Cardiac septum (tissue), 1 donor: ENCODE measurements around the gene FN1. TPM values are rescaled to one million over a fixed set of nuclear protein-coding genes. Genes with fewer than 3 reads are reported as not detected.

Experiments
- DNase-seq: peaks from one replicate; pipeline ENCODE4 v3.0.0-alpha.2; 2020; ENCODE audit warnings: low spot score
- intact Hi-C: fragments of 100-400 bp; cut with DNase I; formaldehyde crosslinking; loops from one replicate; pipeline ENCODE4 v1.14.0; 2022
- total RNA-seq: library from RNA; stranded (reverse); fragmentation: NEBNext Ultra II Directional; extraction: Animal tissue kit (Norgen Biotek cat#: 25700); gene quantifications from one replicate; pipeline ENCODE4 v1.2.1, GENCODE V29; 2021
- donor health status: DM: no; HTN: no; CAD: no.

Gene FN1
- total RNA-seq, 1 donor from 2014 or later, result 339 TPM

DNA sequence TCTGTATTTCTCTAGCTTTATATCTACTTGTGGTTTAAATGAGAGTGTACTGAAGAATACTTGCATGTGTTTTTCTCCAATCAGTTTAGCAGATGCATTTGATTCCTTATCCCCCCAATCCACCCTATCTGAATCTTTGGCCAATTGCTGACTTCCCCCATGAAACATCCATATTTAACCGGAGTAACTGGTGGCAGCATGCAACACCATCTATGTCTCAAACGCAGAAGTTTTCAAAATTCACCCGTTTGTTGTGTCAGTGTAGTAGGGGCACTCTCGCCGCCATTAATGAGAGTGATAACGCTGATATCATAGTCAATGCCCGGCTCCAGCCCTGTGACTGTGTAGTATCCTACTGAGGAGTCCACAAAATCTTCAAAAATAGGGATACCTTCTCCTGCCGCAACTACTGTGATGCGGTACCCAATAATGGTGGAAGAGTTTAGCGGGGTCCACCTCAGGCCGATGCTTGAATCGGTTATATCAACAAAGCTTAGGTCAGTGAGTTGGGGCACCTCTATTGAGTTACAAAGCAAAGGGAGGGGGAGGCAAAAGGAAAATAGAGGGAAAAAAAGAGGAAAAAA, 43.1 kb downstream of the FN1 start:
- intact Hi-C loops, result no loop called here
- no peak for DNase-seq

DNA sequence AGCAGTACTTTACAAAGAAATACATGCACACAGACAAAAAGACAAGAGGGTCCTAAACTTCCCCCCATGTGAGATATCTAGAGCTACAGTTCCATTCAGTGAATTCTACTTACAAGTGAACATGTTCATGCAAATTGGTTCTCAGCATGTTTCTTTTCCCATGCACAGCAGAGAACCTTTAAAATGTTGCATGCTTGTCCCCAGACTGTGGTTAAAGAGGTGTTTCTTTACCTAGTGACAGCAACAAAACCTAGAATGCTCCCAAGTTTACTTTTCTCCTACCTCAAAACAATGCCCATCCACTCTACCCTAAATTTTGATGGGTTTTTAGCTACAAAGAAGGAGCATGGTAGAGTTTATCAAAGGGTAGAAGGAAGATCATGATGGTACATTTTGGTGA, 43.7 kb downstream of the FN1 start:
- intact Hi-C loops, result no loop called here
- no peak for DNase-seq

DNA sequence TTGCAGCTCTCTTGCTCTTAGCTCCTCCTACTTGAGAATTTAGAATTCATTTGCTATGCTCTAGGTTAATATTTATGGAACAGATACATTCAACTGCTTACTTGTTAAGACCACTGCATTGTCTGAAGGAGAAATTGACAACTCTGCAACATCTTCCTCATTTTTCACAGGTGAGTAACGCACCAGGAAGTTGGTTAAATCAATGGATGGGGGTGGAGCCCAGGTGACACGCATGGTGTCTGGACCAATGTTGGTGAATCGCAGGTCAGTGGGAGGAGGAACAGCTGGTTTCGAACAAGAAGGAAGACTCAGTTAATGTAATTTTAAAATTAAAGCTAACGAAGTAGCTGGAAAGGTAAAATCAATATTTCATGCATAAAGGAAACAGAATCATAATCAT, 44.3 kb downstream of the FN1 start:
- intact Hi-C loops, result no loop called here
- no peak for DNase-seq

DNA sequence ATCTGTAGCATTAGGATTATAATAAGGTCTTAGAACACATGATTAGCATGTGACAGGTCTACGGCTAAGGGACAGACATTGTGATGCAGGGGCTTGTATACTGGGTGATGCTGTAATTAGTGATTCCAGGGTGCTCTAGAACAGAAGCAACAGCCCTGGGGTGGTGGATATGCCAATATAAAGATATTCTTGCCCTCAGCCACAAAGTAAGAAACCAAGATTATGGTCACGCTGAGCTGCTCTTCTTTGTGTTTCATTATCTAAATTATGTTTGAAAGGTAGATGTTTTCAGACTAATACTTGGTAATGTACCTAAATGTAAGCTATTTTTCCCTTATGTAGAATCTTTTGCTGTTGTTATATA, 45.3 kb downstream of the FN1 start:
- DNase-seq, result no peak
- intact Hi-C loops, result no loop called here

DNA sequence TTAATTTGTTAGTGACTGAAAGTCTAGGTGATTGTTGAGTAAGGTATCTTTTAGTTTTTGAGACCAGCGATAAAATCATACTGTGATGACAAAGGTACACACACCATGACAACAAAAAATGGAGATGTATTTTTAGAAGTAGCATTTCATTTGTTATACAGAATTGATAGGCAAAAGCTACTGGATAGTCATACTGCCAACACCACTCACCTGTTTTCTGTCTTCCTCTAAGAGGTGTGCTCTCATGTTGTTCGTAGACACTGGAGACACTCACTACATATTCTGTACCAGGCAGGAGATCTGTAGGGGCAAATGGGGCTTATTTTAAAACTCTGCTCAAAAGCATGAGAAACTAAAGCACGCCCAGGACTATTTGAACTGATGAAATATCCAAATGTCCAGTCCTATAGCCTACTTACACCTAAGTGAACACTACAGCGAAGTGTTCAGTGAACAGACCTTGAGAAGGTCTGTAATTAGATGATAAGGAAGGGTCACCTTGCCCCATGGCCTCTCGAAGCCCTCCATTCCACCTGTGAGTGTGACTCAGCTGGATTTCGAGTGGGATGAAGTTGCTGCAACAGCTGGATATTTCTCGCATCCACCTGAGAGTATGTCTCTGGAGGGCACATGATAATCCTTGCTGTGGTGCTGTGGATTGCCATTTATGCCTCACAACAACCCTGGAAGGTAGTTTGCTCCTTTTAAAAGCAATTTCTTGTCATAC, 47.7 kb downstream of the FN1 start:
- DNase-seq, result no peak
- intact Hi-C loops, result no loop called here

DNA sequence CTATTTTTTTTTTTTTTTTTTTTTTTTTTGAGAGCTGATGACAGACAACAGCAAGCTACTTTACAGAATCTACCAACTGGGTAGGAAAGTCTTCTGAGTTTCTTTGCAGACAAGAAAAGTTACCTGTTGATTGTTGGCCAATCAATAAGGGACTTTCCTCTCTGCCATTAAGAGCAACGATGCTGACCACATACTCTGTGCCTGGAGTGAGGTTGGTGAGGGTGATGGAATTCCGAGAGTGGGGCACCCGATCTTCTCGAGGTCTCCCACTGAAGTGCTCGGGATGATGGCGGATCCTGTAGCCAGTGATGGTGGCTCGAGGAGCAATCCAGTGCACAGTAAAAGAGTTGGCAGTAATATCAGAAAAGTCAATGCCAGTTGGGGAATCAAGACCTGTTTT, 49.3 kb downstream of the FN1 start:
- intact Hi-C loops, result no loop called here

DNA sequence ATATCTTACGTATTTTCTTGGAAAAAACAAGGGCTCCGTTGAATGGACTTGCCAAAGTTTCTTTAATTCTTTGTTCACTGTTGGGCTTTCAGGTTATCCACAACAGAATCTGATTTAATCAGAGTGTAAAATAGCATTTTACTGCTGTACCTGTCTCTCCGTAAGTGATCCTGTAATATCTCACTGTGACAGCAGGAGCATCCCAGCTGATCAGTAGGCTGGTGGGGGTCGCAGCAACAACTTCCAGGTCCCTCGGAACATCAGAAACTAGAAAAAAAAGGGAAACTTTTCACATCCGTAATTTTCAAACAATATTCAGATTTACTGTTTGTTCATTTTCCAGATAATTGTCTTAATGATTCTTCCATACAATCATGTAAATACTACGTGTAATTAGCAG, 51.2 kb downstream of the FN1 start:
- intact Hi-C loops, result no loop called here
- no peak for DNase-seq

More for the DNA sequence above, 49.3 kb downstream of the FN1 start:
- DNase-seq, result no peak

DNA sequence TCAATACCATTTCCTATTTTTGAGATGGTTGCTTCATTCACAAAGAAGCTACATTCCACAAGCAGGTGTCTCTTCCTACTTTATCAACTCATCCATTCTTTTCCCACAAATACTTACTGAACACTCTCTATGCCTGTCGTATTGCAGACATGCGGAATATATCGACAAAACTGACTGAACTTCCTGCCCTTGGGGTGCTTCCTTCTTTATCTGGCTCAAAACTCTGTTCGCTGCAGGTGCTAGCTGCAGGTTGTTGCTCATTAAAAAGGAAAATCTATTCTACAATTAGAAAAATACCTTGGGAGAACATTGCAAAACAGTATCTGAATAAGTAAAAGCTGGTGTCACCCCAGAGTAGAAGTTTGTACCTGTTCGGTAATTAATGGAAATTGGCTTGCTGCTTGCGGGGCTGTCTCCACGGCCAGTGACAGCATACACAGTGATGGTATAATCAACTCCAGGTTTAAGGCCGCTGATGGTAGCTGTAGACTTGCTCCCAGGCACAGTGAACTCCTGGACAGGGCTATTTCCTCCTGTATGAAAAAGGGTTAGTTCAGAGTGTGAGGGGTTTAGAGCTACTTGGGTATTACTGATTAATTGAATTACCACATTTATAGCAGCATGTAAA, 52.1 kb downstream of the FN1 start:
- intact Hi-C loops, result no loop called here
- no peak for DNase-seq

DNA sequence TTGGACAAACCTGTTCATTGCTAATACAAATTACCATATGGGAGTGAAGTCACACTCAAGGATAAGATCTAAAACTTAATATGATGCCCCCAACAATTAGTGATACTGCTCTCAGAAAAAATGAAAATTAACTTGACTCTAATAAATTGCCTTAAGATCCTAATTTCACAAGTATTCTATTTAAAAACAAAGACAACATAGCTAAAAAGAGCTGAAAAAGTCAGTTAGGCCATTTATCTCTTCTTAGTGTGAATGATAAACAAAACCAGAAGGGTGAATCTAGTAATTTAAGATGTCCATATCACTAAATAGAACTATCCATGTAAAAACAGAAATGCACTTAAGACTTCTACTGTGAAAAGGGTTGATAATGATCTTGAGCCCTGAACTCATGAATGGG, 53.4 kb downstream of the FN1 start:
- DNase-seq, result no peak
- intact Hi-C loops, result no loop called here

DNA sequence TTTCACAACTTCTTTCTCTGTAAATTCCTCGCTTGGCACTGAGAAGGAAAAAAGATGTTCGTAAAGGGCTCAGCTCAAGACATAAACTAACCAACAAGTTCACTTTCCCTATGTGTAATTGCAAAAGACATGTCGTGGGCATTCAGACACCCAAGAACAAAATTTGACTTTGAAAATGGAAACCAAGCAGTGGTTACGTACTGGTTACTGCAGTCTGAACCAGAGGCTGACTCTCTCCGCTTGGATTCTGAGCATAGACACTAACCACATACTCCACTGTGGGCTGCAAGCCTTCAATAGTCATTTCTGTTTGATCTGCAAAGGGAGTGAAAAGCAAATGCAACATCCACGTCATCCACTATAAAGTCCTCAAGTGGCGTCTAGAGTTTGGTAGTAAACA, 53.9 kb downstream of the FN1 start:
- DNase-seq, result no peak
- intact Hi-C loops, result no loop called here

DNA sequence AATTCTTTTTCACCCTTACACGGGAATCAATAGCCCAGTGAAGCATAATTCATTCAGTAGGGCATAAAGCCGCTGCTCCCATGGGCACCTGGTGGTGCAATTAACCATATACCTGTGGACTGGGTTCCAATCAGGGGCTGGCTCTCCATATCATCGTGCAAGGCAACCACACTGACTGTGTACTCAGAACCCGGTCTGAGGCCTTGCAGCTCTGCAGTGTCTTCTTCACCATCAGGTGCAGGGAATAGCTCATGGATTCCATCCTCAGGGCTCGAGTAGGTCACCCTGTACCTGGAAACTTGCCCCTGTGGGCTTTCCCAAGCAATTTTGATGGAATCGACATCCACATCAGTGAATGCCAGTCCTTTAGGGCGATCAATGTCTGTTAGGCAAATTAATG, 55.2 kb downstream of the FN1 start:
- DNase-seq, result no peak
- intact Hi-C loops, result no loop called here

DNA sequence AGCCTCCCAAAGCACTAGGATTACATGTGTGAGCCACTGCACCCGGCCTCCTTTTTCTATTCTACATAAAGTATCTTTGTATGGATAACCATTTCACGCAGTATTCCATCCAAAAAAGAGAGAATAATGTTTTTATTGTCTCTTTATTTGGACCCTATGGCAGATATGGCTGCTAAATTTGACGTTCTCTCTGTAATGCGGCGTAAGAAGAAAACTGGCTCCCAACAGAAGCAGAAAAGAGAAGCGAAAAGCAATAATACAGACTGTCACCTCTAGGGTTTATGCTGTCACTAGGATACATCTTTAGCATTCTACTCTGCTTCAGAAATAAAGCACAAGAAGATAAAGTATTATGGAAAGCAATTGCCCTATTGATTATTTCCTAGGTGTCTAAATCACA, 55.9 kb downstream of the FN1 start:
- intact Hi-C loops, result no loop called here
- no peak for DNase-seq

DNA sequence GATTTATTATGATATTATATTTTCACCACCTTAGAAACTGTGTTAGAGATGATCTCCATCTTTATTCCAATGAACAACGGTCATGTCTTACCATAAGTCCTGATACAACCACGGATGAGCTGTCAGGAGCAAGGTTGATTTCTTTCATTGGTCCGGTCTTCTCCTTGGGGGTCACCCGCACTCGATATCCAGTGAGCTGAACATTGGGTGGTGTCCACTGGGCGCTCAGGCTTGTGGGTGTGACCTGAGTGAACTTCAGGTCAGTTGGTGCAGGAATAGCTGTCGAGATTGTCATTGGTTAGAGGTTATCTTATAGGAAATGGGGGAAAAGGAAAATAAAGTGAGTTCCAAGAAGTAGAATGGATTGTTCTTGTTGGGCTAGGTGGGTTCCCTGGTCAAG, 56.8 kb downstream of the FN1 start:
- intact Hi-C loops, result no loop called here

DNA sequence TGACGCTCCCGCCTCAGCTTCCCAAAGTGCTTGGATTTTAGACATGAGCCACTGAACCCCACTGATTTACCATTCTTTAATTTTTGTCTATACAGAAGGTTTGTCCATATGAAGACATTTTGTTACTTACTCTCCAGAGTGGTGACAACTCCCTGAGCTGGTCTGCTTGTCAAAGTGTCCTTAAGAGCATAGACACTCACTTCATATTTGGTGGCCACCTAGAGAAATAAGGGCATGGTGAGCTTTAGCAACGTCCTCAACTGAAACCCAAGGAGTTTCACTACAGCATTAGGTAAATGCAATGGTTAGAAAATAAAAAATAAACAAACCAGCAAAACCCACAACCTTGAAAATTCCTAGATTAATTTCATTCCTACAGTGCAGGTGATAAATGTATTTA, 57.8 kb downstream of the FN1 start:
- intact Hi-C loops, result no loop called here

More for the DNA sequence above, 56.8 kb downstream of the FN1 start:
- DNase-seq, result no peak

DNA sequence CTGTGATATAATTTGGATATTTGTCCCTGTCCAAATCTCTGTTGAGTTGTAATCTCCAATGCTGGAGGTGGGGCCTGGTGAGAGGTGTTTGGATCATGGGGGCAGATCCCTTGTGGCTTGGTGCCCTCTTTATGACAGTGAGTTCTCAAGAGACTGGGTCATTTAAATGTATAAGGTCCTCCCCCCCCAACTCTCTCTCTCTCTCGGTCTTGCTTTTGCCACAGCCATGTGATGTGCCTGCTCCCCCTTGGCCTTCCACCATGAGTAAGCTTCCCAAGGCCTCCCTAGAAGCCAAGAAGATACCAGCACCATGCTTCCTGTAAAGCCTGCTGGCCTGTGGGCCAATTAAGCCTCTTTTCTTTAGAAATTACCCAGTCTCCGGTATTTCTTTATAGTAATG, 58.6 kb downstream of the FN1 start:
- intact Hi-C loops, result no loop called here
- no peak for DNase-seq

More for the DNA sequence above, 57.8 kb downstream of the FN1 start:
- no peak for DNase-seq

DNA sequence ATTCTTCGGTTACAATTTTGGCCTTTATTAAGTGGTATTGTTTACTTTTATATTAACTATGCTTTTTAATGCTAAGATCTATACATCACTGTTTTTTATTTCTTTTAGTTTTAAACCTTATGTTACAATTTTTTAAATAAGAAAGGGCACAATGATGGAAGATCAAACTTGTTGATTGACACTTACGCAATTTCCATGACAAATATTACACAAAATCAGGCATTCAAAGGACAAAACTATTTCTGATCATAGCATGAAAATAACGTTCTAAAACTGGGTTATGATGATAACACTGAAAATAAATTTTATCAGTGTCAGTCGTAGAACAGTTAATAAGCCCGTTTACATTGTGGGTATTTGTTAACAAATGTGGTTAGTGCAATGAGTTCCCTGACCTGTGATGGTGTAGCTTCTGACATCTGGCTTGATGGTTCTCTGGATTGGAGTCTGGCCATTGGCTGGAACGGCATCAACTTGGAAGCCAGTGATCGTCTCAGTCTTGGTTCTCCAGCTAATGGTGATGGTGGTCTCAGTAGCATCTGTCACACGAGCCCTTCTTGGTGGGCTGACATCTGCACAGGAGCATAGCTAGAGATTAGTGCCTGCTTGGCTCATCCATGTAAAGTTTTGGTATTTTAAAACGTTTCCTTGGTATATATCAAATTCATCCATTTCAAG, 59.6 kb downstream of the FN1 start:
- intact Hi-C loops, result no loop called here
- no peak for DNase-seq

DNA sequence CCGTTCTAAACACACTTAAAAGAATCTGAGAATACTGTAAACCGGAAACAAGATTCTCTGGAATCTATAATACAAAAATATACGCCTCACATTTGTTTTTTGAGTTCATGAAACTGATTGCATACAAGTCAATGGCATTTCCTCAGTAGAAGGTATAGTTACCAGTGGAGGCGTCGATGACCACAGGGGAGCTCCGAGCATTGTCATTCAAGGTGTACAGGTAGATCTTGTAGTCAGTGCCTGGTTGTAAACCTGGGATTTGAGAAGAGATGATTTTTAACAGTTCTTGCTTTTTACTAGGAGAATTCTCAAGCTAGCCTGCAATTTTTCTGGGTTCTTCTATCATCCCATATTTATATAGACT, 60.4 kb downstream of the FN1 start:
- DNase-seq, result no peak
- intact Hi-C loops, result no loop called here

DNA sequence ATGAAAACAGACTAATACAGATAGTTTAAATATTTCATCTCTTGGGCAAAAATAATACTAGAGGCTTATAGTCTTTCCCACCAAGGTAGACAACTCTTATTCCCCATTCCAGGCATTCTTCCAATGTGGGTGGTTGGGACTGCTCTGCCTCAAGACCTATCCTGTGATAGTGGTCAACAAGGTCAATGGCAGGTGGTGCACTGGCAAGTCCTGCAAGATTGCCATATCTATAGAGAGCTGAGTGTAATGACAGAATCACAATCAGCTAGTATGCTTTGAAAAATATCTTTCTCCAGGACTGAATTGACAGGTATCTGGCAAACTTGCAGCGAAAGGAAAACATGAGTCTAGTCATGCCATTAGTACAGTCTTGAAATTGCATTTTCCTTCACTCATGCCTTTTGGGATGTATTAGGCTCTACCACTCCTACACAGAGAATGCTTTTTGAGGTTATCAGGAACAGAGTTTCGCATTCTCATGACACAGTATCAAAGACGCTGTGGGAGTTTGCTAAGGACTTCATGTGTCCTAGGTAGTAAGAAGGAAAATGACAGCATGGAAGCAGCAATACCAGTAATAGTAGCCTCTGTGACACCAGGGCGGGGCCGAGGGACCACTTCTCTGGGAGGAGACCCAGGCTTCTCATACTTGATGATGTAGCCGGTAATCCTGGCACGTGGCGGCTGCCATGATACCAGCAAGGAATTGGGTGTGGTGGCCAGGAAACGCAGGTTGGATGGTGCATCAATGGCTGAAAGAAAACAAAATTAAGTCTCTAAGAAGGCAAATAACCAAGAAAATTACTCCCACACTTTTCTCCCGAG, 61.0 kb downstream of the FN1 start:
- DNase-seq, result no peak
- intact Hi-C loops, result no loop called here

DNA sequence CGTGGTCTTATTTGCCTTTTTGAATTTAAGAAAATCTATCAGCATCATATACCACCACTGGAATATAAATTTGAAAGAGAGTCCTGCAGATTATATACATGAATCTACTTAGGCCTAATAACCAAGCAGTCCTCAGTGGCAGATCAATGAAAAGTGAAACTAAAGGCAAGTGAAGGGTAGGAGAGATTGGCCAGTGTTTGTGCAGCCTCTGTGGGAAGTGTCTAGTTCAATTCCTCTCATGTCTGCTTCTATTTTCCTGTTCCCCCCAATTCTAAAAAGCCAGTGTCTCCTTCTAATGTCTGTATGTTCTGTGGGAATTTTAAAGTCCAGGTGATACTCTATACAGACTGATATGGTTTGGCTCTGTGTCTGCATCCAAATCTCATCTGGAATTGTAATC, 61.9 kb downstream of the FN1 start:
- DNase-seq, result no peak
- intact Hi-C loops, result no loop called here
